ENCODE results near the gene LRP1.

DNA sequence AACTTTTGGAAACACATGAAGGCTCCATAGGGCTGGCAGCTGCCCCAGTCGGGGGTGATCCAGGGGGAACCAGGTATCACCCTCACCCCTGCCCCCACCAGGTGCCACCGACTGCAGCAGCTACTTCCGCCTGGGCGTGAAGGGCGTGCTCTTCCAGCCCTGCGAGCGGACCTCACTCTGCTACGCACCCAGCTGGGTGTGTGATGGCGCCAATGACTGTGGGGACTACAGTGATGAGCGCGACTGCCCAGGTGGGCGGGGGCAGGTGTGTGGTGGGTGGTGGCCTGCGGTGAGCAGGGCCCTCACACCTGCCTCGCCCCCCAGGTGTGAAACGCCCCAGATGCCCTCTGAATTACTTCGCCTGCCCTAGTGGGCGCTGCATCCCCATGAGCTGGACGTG is 66.0 kb downstream of the LRP1 start:
- TF ChIP-seq, protein P1, sequence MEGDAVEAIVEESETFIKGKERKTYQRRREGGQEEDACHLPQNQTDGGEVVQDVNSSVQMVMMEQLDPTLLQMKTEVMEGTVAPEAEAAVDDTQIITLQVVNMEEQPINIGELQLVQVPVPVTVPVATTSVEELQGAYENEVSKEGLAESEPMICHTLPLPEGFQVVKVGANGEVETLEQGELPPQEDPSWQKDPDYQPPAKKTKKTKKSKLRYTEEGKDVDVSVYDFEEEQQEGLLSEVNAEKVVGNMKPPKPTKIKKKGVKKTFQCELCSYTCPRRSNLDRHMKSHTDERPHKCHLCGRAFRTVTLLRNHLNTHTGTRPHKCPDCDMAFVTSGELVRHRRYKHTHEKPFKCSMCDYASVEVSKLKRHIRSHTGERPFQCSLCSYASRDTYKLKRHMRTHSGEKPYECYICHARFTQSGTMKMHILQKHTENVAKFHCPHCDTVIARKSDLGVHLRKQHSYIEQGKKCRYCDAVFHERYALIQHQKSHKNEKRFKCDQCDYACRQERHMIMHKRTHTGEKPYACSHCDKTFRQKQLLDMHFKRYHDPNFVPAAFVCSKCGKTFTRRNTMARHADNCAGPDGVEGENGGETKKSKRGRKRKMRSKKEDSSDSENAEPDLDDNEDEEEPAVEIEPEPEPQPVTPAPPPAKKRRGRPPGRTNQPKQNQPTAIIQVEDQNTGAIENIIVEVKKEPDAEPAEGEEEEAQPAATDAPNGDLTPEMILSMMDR (IDR thresholded peaks at IDR 0.05; ENCODE audit: low read length): no peak
- TF ChIP-seq EZH2 (optimal IDR thresholded peaks at IDR 0.05; ENCODE audit: low read depth, low read length) (no peak), EZH2phosphoT487 (IDR thresholded peaks at IDR 0.05; ENCODE audit: low read length) (no peak)

All from MM.1S (cell line).